ENCODE results near the gene RIMS4. TPM values are rescaled to one million over a fixed set of nuclear protein-coding genes. Genes with fewer than 3 reads are reported as not detected.
A peak's percentile ranks its signal among the peaks of the same experiment; 100 is the strongest.

Gene RIMS4
- polyA plus RNA-seq, 3 donors from 2014 or later: not detected

- Mint-ChIP-seq H3K27ac (no peak overlapping the region), H3K36me3 (no peaks in the 10 kb centered on the region), H3K27me3 (ENCODE audit: low read depth in 3 of 3) (peaks cover 0 to 6% (median 4%) of the 10 kb centered on the region in 3 donors), H3K4me1 (no peaks in the 10 kb centered on the region), H3K9me3 (no peaks in the 10 kb centered on the region), H3K4me3 (no peak overlapping the region)
- no peak for DNase-seq
These were observed 107.0 kb downstream of the RIMS4 start for GRCh38 chr20:44703183-44703925.

- Mint-ChIP-seq H3K27ac (no peak overlapping the region), H3K9me3 (no peaks in the 10 kb centered on the region), H3K4me3 (no peak overlapping the region), H3K36me3 (no peaks in the 10 kb centered on the region), H3K4me1 (no peaks in the 10 kb centered on the region), H3K27me3 (ENCODE audit: low read depth in 3 of 3) (peaks cover 0 to 6% (median 4%) of the 10 kb centered on the region in 3 donors)
- DNase-seq: peak; percentile 20 to 43 (median 24)
These were observed 107.6 kb downstream of the RIMS4 start for GRCh38 chr20:44702776-44703175.

GRCh38 chr20:44701858-44702256 is 108.5 kb downstream of the RIMS4 start:
- H3K4me1 Mint-ChIP-seq: no peaks in the 10 kb centered on the region
- DNase-seq: no peak
- H3K4me3 Mint-ChIP-seq: no peak overlapping the region
- H3K27ac Mint-ChIP-seq: no peak overlapping the region
- no peaks in the 10 kb centered on the region for H3K9me3 Mint-ChIP-seq
- no peaks in the 10 kb centered on the region for H3K36me3 Mint-ChIP-seq
- H3K27me3 Mint-ChIP-seq (ENCODE audit: low read depth in 3 of 3): peaks cover 0 to 4% (median 4%) of the 10 kb centered on the region in 3 donors

Other genes with a start within 250 kb of the RIMS4 start
- 1 to 10 TPM; 1.6 to 2.6 (median 1.8) TPM for gene PKIG, start 228.0 kb downstream of the RIMS4 start, polyA plus RNA-seq
- 100 to 1,000 TPM in 2 of 3 donors, 10 to 100 TPM in 1; 96.9 to 150 (median 124) TPM for gene ADA, start 158.8 kb downstream of the RIMS4 start, polyA plus RNA-seq
- gene CCN5, start 95.2 kb downstream of the RIMS4 start, polyA plus RNA-seq: not detected
- not detected for gene KCNK15, start 64.7 kb downstream of the RIMS4 start, polyA plus RNA-seq
- gene YWHAB, start 75.2 kb upstream of the RIMS4 start, polyA plus RNA-seq: 100 to 1,000 TPM; 541 to 648 (median 556) TPM
- under 1 TPM in 1 of 3 donors, not detected in 2; 0.99 TPM for gene PABPC1L, start 99.5 kb upstream of the RIMS4 start, polyA plus RNA-seq
- 10 to 100 TPM; 13.4 to 30.0 (median 24.8) TPM for gene TOMM34, start 149.9 kb upstream of the RIMS4 start, polyA plus RNA-seq
- 100 to 1,000 TPM; 122 to 256 (median 133) TPM for gene STK4, start 156.0 kb upstream of the RIMS4 start, polyA plus RNA-seq